Activated CD4-positive, alpha-beta T cell treated with anti-CD3 and anti-CD28 coated beads, Interleukin-2, amount 50 U/mL, for 48 hours (primary cell): ENCODE measurements around the gene GLP2R.

Experiments used
- DNase-seq, 2 experiments: peaks; one replicate each; pipeline ENCODE4 v3.0.0-alpha.2; 2020

The GLP2R gene

GRCh38 chr17:9814337-9814945 lies 11.3 kb upstream of the GLP2R start:
- no peak for DNase-seq

GRCh38 chr17:9816472-9816871 lies 9.3 kb upstream of the GLP2R start:
- no peak for DNase-seq

DNA sequence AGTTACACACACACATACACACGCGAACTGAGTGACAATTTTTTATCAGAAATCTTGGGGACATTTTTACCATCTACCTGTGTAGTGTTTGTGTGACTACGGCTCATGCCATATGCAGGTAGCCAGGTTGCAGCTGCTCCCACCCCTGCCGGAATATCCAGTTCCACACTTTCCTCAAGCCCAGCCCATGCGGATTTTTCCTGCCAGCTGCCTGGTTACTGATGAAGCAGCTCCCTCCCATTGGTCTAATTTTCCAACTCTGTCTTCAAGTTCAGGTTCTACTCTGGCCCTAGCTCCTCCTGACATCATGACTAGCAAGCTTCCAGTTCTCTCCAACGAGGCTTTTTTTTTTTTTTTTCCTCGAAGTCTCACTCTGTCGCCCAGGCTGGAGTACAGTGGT lies 8.6 kb upstream of the GLP2R start:
- no peak for DNase-seq

- DNase-seq = no peak
Observed at GRCh38 chr17:9818760-9819159, 7.0 kb upstream of the GLP2R start.

DNA sequence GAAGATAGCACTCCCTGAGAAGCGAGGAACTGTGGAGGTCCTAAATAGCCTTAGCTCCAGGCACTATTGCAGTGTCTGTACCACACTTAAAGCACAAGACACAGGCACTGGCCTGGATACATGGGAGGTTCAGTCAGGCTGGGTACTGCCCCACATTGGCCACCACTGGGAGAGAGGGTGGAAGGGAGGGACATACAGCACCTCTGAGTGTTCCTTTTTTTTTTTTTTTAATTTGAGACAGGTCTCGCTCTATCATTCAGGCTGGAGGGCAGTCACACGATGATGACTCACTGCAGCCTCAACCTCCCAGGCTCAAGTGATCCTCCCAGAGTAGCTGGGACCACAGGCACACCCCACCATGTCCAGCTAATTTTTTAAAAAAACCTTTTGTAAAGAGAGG lies 5.3 kb upstream of the GLP2R start:
- no peak for DNase-seq

GRCh38 chr17:9821921-9822320 lies 3.8 kb upstream of the GLP2R start, which contains the start of gene GSG1L2:
TSS of gene GSG1L2 (minus strand) at chr17:9822079. CDS start at chr17:9822071, 8 bp downstream.
- DNase-seq = no peak

DNA sequence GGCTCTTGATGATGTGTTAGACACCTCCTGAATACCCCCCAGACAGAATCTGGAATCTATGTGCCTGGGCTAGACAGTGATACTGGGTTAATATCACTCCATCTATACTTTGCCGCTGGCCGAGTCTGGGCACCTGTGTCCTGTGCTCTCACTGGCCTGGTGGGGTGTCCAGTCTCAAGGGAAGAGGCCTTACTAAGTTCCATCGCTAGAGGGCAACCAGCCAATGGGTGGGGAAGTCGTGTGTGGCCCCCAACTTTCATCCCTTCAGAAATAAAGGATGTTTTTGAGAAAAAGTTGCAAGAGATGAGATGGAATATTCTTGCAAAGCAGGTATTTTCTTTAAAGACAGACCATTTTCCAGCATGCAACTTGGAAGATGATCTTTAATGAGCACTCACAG lies 1.6 kb upstream of the GLP2R start:
- no peak for DNase-seq

DNA sequence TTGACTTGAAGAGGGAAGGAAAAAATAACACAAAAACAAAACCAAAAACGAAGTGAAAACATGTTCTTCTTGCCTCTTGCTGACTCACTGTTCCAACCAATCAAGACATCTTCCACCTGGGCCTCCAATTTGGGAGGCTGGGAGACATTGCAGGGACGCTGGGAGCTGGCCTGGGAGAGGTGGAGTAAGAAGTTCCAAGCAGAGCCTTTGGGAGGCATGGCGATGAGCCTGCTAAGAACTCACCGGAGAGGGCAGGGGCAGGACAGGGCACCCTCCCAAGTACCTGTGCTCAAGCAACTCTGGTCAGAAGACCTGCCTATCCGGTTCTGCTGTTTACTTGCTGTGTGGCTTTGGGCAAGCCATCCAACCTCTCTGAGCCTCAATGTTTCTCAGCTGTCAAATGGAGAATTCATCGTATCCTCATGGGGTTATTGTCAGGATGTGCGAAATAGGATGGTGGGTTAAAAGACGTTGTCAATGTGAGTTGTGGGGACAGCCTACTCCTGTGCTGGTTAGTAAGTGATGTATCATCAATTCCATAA lies 856 bp upstream of the GLP2R start:
- no peak for DNase-seq

- no peak for DNase-seq
Observed at GRCh38 chr17:9828296-9829295, 2.9 kb downstream of the GLP2R start.

GRCh38 chr17:9829343-9829742 lies 3.6 kb downstream of the GLP2R start:
- DNase-seq = no peak

- DNase-seq = no peak
Observed at GRCh38 chr17:9830711-9831110, 5.0 kb downstream of the GLP2R start.

- no peak for DNase-seq
Observed at GRCh38 chr17:9833922-9834321, 8.2 kb downstream of the GLP2R start.

DNA sequence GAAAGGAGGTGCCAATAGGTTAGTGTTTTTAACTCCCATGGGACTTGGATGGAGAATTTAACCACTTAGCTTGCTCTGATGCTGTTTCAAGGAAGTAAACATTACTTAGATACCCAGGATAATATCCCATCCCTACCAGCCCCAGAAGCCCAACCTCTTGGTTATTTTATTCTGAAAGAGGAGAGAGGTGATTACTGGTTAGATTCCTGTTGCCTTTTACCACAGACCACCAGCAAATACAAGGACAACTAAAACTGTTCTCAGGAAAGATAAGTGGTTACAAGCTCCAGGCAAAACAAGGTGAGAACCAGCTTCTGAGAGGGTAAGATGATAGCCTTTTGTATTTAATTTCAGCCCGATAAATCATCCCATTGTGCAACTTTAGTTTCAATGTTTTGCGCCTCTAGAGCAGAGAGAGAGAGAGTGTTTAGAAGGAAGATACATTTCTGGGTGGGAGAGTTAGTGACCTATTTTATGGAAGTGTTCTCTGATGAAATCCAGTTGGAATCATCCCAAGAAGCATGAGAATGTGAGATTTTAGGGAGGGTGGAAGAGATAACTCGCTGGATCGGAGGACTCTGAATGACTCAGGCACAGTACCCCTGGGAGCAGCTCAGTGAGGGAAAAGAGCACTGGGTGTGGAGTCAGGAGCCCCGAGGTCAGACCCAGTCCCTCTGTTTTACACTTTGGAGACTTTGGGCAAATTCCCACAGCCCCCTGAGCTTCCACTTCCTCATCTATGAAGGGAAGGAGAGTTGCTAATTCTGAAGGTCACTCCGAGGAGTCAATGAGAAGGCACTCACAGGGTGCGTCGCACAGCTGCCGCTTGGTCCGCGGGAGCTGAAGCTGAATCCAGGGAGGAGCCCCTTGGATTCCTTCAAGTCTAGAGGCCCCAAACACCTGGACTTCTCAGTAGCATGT lies 12.1 kb downstream of the GLP2R start:
- no peak for DNase-seq

DNA sequence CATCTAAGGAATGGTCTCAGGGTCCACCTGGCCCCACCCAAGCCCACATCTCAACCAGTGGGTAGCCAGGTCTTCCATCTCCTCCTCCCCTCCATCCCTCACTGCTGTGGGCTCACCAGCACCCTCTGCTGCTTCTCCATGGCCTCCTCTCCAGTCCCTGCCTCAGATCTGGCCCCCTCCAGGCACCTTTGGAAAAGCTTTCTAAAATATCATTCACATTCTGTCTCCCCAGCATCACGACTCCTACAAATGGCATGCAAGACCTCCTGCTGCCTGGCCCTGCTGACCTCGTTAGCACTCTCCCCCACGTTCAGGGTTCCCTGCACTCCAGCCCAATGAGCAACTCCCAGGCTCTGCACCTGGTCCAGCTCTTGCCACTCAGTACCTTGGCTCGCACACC lies 13.7 kb downstream of the GLP2R start:
- DNase-seq = no peak

- no peak for DNase-seq
Observed at GRCh38 chr17:9842057-9842758, 16.5 kb downstream of the GLP2R start.

DNA sequence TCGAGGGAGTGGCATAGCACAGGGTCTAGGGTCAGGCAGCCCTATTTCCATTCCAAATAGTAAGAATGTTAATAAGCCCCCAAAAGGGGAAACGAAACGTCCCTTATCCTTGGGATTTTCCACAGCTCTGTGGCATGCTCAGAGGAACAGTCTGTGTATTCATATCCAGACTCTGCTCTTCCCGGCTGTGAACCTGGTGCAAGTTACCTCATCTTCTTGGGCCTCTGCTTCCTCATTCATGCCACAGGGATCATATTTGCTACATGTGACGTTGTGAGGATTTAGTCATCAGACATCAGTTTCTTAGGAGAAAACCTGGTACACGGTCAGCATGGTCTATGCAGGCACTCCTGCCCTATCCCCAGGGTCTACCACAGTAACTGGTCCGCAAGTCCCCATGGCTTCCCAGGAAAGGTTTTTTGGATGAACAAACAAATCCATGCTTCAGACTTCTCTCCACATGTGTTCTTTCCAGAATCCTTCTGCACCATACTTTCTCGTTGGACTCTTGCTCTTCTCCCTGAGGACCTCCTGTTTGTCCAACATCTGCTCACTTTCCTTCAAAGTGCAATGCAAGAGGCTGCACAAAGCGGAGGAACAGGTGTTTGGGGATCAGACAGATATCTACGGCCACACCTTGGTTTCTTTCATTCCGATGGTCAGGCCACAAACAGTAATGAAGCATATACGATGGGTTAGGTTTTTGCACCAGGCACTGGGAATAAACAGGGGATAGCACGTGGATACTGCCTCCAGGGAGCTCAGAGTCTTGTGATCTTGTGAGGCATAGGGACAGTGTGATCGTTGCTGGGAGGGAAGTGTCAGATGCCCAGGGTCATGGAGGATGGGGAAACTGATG lies 17.7 kb downstream of the GLP2R start:
- DNase-seq = no peak

- DNase-seq = no peak
Observed at GRCh38 chr17:9844153-9844552, 18.4 kb downstream of the GLP2R start.

DNA sequence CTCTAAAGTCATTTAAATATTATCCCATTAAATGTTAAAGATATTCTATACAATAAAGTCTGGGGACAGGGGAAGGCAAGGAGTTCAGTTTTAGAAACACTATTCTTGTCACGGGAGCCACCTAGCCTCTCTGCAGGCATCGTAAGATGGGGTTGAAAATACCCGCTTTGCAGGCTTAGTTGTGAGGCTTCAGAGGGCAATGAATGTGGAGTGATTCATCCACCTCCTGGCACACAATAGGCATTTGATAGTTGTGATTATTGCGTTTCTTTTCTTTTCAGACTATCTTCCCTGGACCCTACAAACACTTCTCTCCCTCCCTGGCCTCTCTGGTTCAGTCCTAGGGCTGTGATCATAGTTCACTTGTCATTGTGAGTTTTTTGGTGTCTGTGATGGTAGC lies 19.6 kb downstream of the GLP2R start:
- no peak for DNase-seq

- no peak for DNase-seq
Observed at GRCh38 chr17:9850151-9850550, 24.4 kb downstream of the GLP2R start.

DNA sequence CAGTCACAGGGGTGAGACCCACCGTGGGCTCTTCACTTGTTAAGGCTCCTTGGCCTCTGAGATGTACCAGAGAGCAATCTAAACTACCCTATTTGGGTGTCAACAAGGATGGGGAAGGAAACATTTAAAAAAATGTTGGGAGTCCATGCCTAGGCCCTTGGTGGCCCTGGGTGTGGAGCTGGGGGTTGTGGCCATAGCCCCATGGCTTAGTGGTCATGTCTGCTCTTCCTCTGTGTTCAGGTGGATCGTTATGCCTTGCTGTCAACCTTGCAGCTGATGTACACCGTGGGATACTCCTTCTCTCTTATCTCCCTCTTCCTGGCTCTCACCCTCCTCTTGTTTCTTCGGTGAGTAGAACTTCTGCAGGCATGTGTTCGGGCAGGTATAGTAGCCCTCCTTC lies 28.5 kb downstream of the GLP2R start:
- DNase-seq = no peak

GRCh38 chr17:9855036-9855435 lies 29.3 kb downstream of the GLP2R start:
- DNase-seq = no peak
